HG03520 (cell line): Measurements from ENCODE around the gene TFDP1.
"Not testable (repeated sequence)": the region's sequence is repeated elsewhere in the genome, so short reads cannot be mapped to it uniquely, and the experiment has no call there.

Experiments used
- ATAC-seq: cut with Tn5 transposase; IDR thresholded peaks from one replicate; pipeline ENCODE4 v1.9.1; 2021; ENCODE audit warnings: mild to moderate bottlenecking, moderate library complexity; ENCODE audit not compliant: unreplicated experiment

The TFDP1 gene

DNA sequence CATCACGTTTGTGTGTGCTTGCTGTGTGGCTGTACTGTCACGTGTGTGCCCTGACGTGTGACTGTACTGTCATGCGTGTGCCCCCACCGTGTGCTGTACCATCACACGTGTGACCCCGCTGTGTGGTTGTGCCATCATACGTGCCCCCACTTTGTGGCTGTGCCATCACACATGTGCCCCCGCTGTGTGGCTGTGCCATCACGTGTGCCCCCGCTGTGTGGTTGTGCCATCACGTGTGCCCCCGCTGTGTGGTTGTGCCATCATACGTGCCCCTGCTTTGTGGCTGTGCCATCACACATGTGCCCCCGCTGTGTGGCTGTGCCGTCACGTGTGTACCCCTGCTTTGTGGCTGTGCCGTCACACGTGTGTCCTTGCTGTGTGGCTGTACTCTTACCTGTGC lies 25.7 kb downstream of the TFDP1 start:
- ATAC-seq = no peak

GRCh38 chr13:113611996-113612395 lies 27.4 kb downstream of the TFDP1 start:
- no peak for ATAC-seq

DNA sequence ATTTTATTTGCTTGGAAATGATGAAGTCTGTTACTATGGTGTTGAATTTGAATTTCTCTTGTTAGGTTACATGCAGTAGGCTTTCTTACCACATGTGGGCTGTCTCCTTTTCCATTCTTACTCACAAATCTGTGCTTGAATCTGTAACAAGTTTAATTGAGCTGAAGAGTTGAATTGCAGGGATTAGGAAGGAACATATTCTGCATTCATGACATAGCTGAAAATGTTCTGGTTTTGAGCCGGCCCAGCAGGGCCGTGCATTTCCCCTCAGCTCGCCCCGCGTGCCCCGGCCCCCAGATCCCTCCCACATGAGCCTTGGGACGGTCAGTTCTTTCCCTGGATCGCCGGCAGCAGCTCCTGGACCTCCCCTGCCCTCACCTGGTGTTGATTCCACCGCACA lies 28.1 kb downstream of the TFDP1 start:
- no peak for ATAC-seq

DNA sequence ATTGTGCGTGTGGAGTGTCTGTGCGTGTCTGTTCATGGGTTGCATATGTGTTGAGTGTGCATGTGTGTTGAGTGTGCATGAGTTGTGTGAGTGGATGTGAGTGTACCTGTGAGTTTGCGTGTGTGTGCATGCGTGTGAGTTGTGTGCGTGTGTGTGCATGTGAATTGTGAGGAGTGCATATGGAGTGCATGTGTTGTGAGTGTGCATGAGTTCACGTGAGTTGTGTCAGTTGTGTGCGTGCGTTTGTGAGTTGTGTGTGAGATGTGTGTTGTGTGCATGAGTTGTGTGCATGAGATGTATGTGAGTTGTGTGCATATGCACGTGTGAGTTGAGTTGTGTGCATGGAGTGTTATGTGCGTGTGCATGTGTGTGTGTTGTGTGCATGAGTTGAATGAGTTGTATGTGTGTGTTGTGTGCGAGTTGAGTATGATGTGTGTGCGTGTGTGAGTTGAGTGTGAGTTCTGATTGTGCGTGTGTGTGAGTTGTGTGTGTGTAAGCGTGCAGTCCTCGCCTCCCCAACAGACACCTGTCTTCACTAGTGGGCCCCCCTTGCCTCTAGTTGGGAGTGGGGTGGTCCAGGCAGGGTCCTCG lies 29.3 kb downstream of the TFDP1 start:
- no peak for ATAC-seq

DNA sequence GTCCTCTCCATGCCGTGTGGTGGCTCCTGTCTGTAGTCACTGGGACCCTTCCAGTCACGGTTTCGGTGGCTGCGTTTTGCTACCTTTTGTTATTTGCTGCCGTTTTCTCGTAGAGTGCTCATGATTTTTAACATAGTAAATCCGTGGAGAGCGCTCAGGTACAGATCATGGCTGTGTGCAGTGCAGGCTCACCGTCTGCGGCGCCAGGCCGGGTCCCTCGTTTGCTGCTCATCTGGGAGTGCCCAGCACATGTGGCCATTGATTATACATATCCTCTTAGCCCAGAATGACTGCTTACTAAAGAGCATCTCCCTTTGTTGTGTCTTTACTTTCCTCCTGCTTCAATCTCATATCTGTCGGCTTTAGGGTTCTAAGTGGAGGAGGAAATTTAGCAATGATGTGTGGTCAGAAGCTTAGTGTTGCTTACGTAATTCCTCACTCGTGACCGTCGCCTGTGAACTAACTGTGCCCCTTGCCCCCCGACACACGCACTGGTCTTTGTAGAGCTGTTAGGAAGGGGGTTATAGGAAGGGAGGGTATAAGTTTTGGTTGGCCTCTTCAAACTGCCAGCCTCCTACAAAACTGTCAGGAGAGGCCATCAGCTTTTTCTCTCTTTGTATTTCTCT lies 31.8 kb downstream of the TFDP1 start:
- ATAC-seq = no peak

DNA sequence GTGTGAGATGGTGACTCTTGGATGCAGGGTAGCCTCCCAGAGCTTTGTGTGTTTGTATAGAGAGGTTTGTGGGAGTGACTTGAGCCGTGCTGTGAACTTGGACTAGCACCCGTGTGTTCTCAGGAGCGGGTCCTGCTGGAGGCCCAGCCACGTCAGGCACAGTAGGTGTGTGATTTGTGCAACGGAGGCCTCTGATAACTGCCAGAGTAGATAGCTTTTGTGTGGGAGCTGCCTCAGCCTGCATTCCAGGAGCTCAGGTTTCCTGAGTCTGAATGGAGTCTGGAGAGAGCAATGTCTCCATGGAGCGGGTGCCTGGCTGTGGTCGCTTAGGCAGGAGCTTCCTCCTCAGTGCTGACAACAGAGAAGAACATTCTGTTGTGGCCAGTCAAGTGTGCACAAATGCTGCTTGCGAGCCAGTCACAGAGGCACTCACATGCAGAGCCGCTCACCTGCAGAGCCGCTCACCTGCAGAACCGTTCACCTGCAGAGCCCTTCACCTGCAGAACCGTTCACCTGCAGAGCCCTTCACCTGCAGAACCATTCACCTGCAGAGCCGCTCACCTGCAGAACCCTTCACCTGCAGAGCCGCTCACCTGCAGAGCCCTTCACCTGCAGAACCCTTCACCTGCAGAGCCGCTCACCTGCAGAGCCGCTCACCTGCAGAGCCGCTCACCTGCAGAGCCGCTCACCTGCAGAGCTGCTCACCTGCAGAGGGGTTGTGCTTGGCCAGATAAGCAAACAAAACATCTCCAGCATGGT lies 32.6 kb downstream of the TFDP1 start:
- no peak for ATAC-seq

GRCh38 chr13:113617961-113618360 lies 33.4 kb downstream of the TFDP1 start:
- ATAC-seq = no peak

DNA sequence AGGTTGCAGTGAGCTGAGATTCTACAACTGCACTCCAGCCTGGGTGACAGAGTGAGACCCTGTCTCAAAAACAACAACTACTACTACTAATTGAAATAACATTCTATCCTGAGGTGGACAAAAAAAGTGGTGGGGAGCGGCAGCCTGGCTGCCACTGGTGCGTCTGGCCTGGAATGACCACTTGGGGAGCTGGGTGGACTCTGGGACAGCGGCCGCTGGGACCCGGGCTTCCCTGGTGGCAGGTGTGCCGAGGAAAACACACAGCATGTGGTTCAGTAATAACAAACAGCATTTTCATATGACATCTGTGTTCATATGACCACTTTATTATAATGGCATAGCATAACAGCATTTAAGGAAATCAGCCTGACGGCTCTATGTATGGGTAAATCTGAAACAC lies 33.9 kb downstream of the TFDP1 start:
- ATAC-seq = no peak

- no peak for ATAC-seq
Observed at GRCh38 chr13:113620036-113620796, 35.7 kb downstream of the TFDP1 start.

GRCh38 chr13:113621046-113621445 lies 36.5 kb downstream of the TFDP1 start:
- ATAC-seq = no peak

DNA sequence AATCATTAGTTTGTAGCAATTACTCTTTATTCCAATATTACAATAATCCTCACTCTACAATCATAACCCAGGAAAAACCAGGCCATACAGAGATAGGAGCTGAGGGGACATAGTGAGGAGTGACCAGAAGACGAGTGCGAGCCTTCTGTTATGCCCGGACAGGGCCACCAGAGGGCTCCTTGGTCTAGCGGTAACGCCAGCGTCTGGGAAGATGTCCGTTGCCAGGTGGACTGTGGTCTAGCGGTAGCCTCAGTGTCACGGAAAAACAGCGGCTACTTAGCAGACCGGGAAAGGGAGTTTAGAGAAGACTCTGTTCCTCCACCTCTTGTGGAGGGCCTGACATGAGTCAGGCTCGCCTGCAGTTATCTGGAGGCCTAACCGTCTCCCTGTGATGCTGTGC lies 36.9 kb downstream of the TFDP1 start:
- not testable (repeated sequence) for ATAC-seq

DNA sequence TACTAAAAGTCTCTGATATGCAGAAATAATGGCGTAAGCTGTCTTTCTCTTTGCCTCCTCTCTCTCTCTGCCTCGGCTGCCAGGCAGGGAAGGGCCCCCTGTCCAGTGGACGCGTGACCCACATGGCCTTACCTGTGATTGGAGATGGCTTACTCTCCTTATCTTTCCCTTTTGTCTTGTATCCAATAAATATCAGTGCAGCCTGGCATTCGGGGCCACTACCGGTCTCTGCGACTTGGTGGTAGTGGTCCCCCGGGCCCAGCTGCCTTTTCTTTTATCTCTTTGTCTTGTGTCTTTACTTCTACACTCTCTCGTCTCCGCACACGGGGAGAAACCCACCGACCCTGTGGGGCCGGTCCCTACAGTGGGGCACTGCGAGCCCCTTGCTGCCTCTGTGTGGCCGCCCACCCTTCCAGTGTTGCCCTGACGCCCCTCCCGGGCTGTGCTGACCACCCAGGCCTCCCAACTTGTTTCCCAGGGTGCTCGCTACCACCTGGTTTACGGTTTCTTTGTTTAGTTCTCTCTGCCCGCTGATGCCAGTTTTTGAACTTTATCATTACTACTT lies 37.5 kb downstream of the TFDP1 start:
- ATAC-seq = not testable (repeated sequence)

GRCh38 chr13:113622791-113623490 lies 38.4 kb downstream of the TFDP1 start:
- no peak for ATAC-seq

DNA sequence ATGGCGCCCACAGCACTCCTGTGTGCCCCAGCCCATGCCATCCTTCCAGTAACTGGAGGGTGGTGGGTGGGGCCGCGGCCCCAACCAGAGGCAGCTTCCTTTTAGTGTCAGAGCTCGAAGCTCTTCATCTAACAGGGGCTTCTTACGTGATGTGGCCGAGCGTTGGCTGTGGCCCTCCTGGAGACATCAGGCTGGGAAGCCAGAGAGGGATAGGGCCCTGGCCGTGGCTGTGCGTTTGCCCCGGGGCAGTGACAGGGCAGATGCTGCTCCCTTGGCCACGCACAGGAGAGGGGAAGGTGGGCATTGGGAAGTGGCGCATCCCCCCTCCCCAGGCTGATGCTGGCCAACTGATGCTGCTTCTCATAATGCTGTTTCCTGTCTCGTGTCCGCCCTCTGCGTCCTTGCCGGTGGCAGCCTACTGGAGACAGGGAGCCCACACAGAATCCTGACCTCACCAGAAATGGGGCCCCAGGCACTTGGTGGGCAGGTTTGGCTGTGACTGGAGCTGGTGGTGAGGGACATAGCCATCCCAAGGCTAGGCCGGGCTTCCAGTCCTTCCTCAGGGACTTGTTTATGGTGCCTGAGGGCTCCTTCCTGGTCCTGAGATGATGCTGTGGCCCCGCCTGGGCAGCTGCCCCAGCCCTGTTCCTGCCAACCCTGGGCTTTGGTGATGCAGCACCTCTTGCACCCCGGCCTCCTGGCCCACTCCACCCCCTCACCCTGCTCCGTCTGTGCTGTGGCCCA lies 39.1 kb downstream of the TFDP1 start:
- ATAC-seq = no peak

DNA sequence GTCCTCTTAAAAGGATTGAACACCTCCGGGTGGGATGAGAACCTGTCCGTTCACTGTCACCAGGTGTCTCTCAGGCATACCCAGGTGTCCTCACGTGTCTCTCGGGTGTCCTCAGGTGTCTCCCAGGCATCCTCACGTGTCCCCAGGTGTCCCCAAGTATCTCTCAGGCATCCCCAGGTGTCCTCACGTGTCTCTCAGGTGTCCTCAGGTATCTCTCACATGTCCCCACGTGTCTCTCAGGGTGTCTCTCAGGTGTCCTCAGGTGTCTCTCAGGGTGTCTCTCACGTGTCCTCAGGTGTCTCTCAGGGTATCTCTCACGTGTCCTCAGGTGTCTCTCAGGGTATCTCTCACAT lies 39.7 kb downstream of the TFDP1 start:
- no peak for ATAC-seq

- ATAC-seq = not testable (repeated sequence)
Observed at GRCh38 chr13:113624640-113625304, 40.2 kb downstream of the TFDP1 start.

DNA sequence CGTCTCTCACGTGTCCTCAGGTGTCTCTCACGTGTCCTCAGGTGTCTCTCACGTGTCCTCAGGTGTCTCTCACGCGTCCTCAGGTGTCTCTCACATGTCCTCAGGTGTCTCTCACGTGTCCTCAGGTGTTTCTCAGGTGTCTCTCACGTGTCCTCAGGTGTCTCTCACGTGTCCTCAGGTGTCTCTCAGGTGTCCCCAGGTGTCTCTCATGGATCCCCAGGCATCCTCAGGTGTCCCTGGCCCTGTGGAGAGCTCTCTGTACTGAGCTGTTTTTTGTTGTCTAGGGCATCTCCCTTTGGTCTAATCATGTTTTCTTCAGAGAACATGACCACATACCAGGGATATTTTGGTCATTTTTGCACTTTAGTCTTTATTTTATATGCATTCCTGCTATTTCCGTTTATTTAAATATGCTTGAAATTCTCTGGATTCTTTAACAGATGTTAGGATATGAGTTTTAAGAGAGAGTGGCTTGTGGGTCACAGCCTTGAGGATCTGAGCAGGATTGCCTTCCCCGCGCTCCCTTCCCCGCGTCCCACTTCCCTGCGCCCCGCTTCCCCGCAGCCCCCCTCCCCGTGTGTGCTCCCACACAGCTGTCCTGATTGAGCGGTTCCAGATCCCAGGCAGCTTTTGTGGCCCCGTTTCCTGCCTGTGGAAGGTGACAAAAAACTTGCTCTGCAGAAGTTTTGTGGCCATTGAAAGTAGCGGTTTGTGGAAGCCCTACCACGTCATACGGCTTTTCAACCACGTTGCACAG lies 41.6 kb downstream of the TFDP1 start:
- ATAC-seq = no peak

DNA sequence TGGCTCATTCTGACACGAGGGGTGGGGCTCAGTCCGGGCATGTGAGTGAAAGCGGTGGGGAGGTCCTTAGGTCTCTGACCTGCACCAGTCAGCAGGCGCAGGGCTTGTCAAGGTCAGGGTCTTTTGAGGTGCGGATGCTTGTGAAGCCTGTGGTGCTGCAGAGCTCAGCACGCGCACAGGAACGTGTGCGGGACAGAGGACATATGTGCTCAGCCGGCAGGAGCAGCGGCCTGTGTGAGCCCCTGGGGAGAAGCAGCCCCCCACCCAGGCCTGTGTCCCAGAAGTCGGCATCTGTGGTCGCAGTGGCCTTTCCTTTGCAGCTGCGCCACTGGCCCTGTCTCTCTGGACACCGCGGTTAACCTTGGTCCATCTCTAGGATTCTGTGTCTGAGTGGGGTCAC lies 42.6 kb downstream of the TFDP1 start:
- ATAC-seq = no peak
